Measurements from ENCODE around the gene WWOX.

GRCh38 chr16:78254841-78255240, 155.4 kb downstream of the WWOX start:
- TF ChIP-seq CTCF (IDR thresholded peaks at IDR 0.05) (no peak), POLR2A (IDR thresholded peaks at IDR 0.05) (no peak), EP300 (IDR thresholded peaks at IDR 0.05) (no peak), POLR2AphosphoS5 (IDR thresholded peaks at IDR 0.05) (no peak)

Measured in gastroesophageal sphincter (tissue), 3 donors.